Loucy (cell line): ENCODE data around the gene SELENOP.

ENCODE experiments used
- H2AFZ ChIP-seq: fragments of 200-600 bp; sonication (generic); 2 replicates; pipeline ENCODE4 v1.6.0; 2016; ENCODE audit warnings: antibody characterized with exemption, mild to moderate bottlenecking, low read length, moderate library complexity
- H3F3A ChIP-seq: fragments of 200-600 bp; 2 replicates; pipeline ENCODE4 v1.6.0; 2016; ENCODE audit warnings: antibody characterized with exemption, low read depth, mild to moderate bottlenecking
- H3K27me3 ChIP-seq: fragments of 200-600 bp; sonication (generic); 2 replicates; pipeline ENCODE4 v1.6.1; 2014; ENCODE audit warnings: low read length, mild to moderate bottlenecking; ENCODE audit not compliant: insufficient read depth, poor library complexity, severe bottlenecking
- H3K36me3 ChIP-seq: fragments of 200-600 bp; sonication (generic); 2 replicates; pipeline ENCODE4 v1.6.1; 2016; ENCODE audit warnings: low read length; ENCODE audit not compliant: insufficient read depth
- H3K4me1 ChIP-seq: fragments of 200-600 bp; sonication (generic); 2 replicates; pipeline ENCODE4 v1.5.1; 2014; ENCODE audit warnings: low read length, mild to moderate bottlenecking; ENCODE audit not compliant: insufficient read depth, poor library complexity, severe bottlenecking
- H3K4me2 ChIP-seq: fragments of 200-600 bp; sonication (generic); 2 replicates; pipeline ENCODE4 v1.6.0; 2014; ENCODE audit warnings: antibody characterized with exemption, low read length, low read depth, mild to moderate bottlenecking; ENCODE audit not compliant: poor library complexity, severe bottlenecking
- H3K4me3 ChIP-seq: fragments of 200-600 bp; sonication (generic); 2 replicates; pipeline ENCODE4 v1.5.1; 2014; ENCODE audit warnings: low read length, mild to moderate bottlenecking, mixed read lengths; ENCODE audit not compliant: poor library complexity, severe bottlenecking
- H3K79me2 ChIP-seq: fragments of 200-600 bp; sonication (generic); 2 replicates; pipeline ENCODE4 v1.6.1; 2014; ENCODE audit warnings: low read length; ENCODE audit not compliant: insufficient read depth
- H3K9ac ChIP-seq: fragments of 200-600 bp; sonication (generic); 2 replicates; pipeline ENCODE4 v1.6.0; 2014; ENCODE audit warnings: mild to moderate bottlenecking, low read depth, low read length, moderate library complexity; ENCODE audit not compliant: poor library complexity, severe bottlenecking
- H3K9me2 ChIP-seq: fragments of 200-600 bp; sonication (generic); replicated peaks from 2 replicates; pipeline ENCODE4 v1.6.1; 2016; ENCODE audit warnings: low read depth, low read length, mixed read lengths
- H3K9me3 ChIP-seq: fragments of 200-600 bp; sonication (generic); 2 replicates; pipeline ENCODE4 v1.6.1; 2014; ENCODE audit warnings: mild to moderate bottlenecking, antibody characterized with exemption, low read length, low read depth; ENCODE audit not compliant: insufficient read depth
- H4K20me1 ChIP-seq: fragments of 200-600 bp; sonication (generic); 2 replicates; pipeline ENCODE4 v1.6.0; 2014; ENCODE audit warnings: antibody characterized with exemption, low read length, mild to moderate bottlenecking; ENCODE audit not compliant: insufficient read depth, poor library complexity, severe bottlenecking
- EZH2phosphoT487 ChIP-seq: fragments of 200-600 bp; IDR thresholded peaks from 2 replicates; pipeline ENCODE4 v1.6.1; 2018; ENCODE audit warnings: antibody characterized with exemption, mild to moderate bottlenecking, moderate library complexity, borderline replicate concordance
- TF ChIP-seq, protein P1 (sequence below): fragments of 200-600 bp; sonication (generic); conservative IDR thresholded peaks from 2 replicates; pipeline ENCODE4 v1.5.1; 2014; ENCODE audit warnings: mild to moderate bottlenecking, antibody characterized with exemption, low read length

Gene SELENOP

DNA sequence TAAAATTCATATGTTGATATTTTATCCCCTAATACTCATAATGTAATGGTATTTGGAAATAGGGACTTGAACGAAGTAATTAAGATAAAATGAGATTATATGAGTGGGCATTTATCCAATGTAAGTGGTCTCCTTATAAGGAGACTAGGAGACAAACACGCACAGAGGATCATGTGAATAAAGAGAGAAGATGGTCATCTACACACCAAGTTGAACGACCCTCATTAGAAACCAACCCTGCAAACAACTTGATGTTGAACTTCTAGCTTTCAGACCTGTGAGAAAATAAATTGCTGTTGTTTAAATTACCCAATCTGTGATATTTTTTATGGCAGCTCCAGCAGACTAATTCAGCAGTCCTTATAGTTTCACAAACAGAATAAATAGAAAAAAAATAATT, 27.5 kb upstream of the SELENOP start:
- no peak overlapping the region for H3K9ac ChIP-seq
- no peaks in the 10 kb centered on the region for H3K36me3 ChIP-seq
- no peaks in the 10 kb centered on the region for H3K9me3 ChIP-seq
- H3K4me2 ChIP-seq: no peak overlapping the region
- H3K9me2 ChIP-seq: no peaks in the 10 kb centered on the region
- no peak for TF ChIP-seq EZH2phosphoT487
- TF ChIP-seq, protein P1, sequence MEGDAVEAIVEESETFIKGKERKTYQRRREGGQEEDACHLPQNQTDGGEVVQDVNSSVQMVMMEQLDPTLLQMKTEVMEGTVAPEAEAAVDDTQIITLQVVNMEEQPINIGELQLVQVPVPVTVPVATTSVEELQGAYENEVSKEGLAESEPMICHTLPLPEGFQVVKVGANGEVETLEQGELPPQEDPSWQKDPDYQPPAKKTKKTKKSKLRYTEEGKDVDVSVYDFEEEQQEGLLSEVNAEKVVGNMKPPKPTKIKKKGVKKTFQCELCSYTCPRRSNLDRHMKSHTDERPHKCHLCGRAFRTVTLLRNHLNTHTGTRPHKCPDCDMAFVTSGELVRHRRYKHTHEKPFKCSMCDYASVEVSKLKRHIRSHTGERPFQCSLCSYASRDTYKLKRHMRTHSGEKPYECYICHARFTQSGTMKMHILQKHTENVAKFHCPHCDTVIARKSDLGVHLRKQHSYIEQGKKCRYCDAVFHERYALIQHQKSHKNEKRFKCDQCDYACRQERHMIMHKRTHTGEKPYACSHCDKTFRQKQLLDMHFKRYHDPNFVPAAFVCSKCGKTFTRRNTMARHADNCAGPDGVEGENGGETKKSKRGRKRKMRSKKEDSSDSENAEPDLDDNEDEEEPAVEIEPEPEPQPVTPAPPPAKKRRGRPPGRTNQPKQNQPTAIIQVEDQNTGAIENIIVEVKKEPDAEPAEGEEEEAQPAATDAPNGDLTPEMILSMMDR: no peak
- H3K4me1 ChIP-seq: no peaks in the 10 kb centered on the region
- H3K79me2 ChIP-seq: no peaks in the 10 kb centered on the region
- H2AFZ ChIP-seq: no peak overlapping the region
- H3K4me3 ChIP-seq: no peak overlapping the region
- no peaks in the 10 kb centered on the region for H3F3A ChIP-seq
- H3K27me3 ChIP-seq: no peaks in the 10 kb centered on the region
- no peaks in the 10 kb centered on the region for H4K20me1 ChIP-seq

DNA sequence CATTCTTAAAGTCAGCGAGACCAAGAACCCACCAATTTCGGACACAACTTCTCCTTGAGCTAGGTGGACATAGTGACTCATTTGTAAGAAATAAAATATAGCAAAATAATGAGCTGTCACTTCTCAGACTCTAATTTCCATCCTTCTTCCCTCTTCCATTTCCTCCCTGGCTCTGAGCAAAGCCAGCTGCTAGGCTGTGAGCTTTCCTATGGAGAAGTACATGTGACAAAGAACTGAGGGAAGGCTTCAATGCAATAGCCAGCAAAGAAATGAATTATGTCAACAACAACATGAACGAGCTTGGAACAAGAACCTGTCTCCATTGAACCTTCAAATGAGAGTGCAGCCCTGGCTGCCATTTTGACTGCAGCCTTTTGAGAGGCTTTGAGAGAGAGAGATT, 25.9 kb upstream of the SELENOP start:
- H3K4me3 ChIP-seq: no peak overlapping the region
- no peaks in the 10 kb centered on the region for H3K4me1 ChIP-seq
- TF ChIP-seq, protein P1: no peak
- no peak for TF ChIP-seq EZH2phosphoT487
- H3K4me2 ChIP-seq: no peak overlapping the region
- no peaks in the 10 kb centered on the region for H3F3A ChIP-seq
- H2AFZ ChIP-seq: no peak overlapping the region
- no peaks in the 10 kb centered on the region for H3K79me2 ChIP-seq
- no peaks in the 10 kb centered on the region for H3K36me3 ChIP-seq
- H3K9ac ChIP-seq: no peak overlapping the region
- no peaks in the 10 kb centered on the region for H3K9me2 ChIP-seq
- no peaks in the 10 kb centered on the region for H3K27me3 ChIP-seq
- no peaks in the 10 kb centered on the region for H3K9me3 ChIP-seq
- no peaks in the 10 kb centered on the region for H4K20me1 ChIP-seq

DNA sequence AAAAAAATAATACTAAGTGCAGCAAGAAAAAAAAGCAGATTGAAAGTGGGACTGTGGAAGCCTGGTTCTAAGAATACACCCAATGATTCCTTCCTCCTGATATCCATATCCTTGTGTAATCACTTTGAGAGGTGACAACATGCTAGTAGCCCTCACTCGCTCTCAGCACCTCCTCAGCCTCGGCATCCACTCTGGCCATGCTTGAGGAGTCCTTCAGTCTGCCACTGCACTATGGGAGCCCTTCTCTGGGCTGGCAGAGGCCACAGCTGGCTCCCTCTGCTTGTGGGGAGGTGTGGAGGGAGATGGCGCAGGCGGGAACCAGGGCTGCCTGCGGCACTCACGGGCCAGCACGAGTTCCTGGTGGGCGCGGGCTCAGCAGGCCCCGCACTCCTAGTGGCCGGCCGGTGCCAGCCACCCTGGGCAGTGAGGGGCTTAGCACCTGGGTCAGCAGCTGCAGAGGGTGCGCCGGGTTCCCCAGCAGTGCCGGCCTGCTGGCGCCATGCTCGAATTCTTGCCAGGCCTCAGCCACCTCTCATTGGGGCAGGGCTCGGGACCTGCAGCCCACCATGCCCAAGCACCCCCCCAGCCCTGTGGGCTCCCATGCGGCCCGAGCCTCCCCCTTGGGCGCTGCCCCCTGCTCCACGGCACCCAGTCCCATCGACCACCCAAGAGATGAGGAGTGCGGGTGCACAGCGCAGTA, 24.5 kb upstream of the SELENOP start:
- TF ChIP-seq, protein P1: no peak
- TF ChIP-seq EZH2phosphoT487: no peak
- Histone ChIP-seq H3K9me2 (no peaks in the 10 kb centered on the region), H3K4me3 (no peak overlapping the region), H4K20me1 (no peaks in the 10 kb centered on the region), H3F3A (no peaks in the 10 kb centered on the region), H3K9ac (no peak overlapping the region), H3K36me3 (no peaks in the 10 kb centered on the region), H3K4me1 (no peaks in the 10 kb centered on the region), H3K27me3 (no peaks in the 10 kb centered on the region), H3K79me2 (no peaks in the 10 kb centered on the region), H3K4me2 (no peak overlapping the region), H2AFZ (no peak overlapping the region), H3K9me3 (no peaks in the 10 kb centered on the region)
